ENCODE measurements around the gene CCNH.

Gene CCNH

DNA sequence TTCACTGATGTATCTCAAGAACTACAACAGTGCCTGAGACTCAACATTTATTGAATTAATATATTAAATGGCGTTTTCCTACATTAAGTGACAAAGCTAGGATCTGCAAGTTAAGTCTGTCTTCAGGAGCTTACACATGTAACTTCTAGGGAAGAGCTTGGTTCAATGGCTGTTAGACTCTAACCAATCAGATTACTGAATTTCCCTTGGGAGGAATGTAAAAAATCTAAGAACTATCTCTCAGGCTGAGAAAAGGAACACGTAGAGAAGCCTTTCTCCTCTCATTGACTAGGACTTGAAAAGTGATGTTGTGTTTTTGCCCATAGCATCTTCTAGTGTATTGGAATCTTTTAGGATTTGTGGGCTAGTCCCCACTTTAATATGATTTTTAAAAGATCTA is 53.6 kb downstream of the CCNH start:
- no peak for DNase-seq

DNA sequence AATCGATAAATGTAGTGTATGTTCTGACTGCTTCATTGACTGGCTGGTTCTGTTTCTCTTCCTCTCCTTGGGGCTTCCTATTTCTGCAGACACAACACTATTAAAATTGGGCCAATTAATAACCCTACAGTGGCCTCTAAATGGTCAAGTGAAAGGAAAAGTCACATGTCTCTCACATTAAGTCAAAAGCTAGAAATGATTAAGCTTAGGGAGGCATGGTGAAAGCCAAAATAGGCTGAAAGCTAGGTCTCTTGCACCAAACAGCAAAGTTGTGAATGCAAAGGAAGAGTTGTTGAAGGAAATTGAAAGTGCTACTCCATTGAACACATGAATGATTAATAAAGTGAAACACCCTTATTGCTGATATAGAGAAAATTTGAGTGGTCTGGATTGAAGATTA is 58.2 kb downstream of the CCNH start:
- DNase-seq, result no peak

DNA sequence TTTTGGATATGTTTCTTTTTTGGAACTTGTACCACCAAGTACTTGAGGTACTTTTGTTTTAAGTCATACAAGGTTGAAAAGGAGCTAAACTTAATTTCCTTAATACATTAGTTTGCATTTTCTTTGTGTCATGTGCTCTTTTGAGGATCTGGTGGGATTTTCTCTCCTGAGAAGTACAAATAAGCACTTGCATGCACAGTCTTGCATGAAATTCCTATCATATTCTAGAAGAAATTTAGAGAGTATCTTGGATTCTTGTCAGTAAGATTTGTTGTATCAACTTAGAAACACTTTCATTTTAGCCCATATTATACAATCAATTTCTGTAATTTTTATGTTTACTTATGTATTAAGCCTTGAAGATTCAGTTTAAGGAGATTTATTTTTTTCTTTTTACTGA is 64.9 kb downstream of the CCNH start:
- DNase-seq, result no peak

DNA sequence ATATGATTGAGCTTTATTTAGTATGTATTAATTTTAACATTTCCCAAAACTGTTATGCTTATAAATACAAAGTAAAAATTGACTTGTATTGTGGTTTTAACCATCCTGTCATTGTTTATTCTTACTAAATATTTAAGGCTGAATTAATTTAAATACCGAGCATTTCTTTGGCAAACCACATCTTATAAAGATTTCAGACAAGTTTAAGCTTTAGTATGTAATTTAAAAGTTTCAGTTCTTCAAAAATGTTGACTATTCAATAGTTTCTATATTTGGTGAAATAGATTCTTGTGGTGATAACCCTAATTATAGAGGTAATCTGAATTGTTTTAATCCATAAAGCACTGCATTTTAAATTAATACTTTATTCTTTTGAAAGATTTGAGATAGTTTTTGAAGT is 65.5 kb downstream of the CCNH start:
- no peak for DNase-seq

Data from inflammatory macrophage (primary cell).